Ectodermal cell (in vitro differentiated cells): ENCODE measurements around the gene AEBP2.
A peak's percentile ranks its signal among the peaks of the same experiment; 100 is the strongest.

Source experiments
- H3K27ac ChIP-seq: 2 replicates; pipeline ENCODE4 v1.7.0; 2013; ENCODE audit warnings: mild to moderate bottlenecking, low read depth, low read length; ENCODE audit not compliant: insufficient read depth, poor library complexity, severe bottlenecking
- H3K27me3 ChIP-seq: 2 replicates; pipeline ENCODE4 v1.7.0; 2013; ENCODE audit warnings: mild to moderate bottlenecking, low read length; ENCODE audit not compliant: insufficient read depth, control insufficient read depth, poor library complexity, severe bottlenecking
- H3K36me3 ChIP-seq: one replicate; pipeline ENCODE4 v1.7.0; 2013; ENCODE audit warnings: low read length; ENCODE audit not compliant: control insufficient read depth, insufficient read depth
- H3K4me1 ChIP-seq: one replicate; pipeline ENCODE4 v1.7.0; 2013; ENCODE audit warnings: low read length; ENCODE audit not compliant: control insufficient read depth, insufficient read depth
- H3K4me3 ChIP-seq: 2 replicates; pipeline ENCODE4 v1.7.0; 2013; ENCODE audit warnings: low read depth, low read length, control low read depth; ENCODE audit not compliant: insufficient read depth
- H3K9me3 ChIP-seq: 2 replicates; pipeline ENCODE4 v1.7.0; 2013; ENCODE audit warnings: mild to moderate bottlenecking, low read length, moderate library complexity; ENCODE audit not compliant: control insufficient read depth
- WGBS, 2 experiments: methylation state at CpG; one replicate each; pipeline ENCODE4 v1.1.7; 2013; ENCODE audit warnings: missing lambda C conversion rate in 2 of 2; 5-methylcytosine and 5-hydroxymethylcytosine counted together

Gene AEBP2

DNA sequence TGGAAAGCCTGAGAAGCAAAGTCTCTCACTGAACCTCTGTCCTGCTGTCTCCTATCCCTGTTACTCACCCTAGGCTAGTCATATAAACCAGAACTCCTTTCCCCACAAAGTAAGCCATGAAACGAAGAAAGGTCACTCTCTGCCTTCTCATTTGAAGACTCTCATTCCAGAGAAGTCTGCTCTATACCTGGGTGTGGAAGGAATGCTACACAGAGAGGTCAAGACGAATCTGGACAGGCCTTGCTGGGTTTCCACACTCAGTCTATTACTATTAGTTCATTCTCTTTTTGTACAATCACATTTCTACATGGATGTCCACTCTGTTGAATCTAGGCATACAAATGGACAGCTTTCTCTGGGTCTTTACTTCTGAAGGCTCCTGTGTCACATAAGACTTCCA, 2.4 kb upstream of the AEBP2 start:
- no peak overlapping the region for H3K4me3 ChIP-seq
- H3K27ac ChIP-seq: no peak overlapping the region
- H3K36me3 ChIP-seq: no peaks in the 10 kb centered on the region
- H3K4me1 ChIP-seq: peaks cover 1% of the 10 kb centered on the region
- H3K9me3 ChIP-seq: no peaks in the 10 kb centered on the region
- no peaks in the 10 kb centered on the region for H3K27me3 ChIP-seq
- WGBS, 2 experiments: 73 to 87% methylated on average over 1 of the region's 2 CpGs

DNA sequence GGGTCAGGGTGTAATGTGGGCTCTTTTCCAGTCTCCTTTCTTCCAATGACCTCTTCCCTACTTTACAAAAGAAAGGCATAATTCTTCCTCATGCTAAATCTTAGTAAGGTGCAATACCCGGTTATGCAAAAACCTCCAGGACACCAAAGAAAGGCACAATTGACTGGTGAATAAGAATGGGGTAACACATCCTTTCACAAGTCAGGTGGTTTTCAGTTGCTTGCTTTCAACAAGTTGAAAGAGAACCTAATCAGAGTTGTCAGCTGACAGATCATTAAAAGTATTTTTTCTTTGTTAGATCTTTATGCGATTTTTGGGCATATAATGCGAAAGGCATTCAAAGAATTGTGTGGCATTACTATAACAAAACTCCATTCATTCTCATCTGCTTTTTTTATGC, 1.3 kb upstream of the AEBP2 start:
- 22 to 30% methylated on average over 3 of the region's 3 CpGs for WGBS, 2 experiments
- H3K36me3 ChIP-seq: peaks cover 1% of the 10 kb centered on the region
- no peak overlapping the region for H3K27ac ChIP-seq
- no peaks in the 10 kb centered on the region for H3K9me3 ChIP-seq
- H3K27me3 ChIP-seq: no peaks in the 10 kb centered on the region
- peaks cover 3% of the 10 kb centered on the region for H3K4me1 ChIP-seq
- no peak overlapping the region for H3K4me3 ChIP-seq

DNA sequence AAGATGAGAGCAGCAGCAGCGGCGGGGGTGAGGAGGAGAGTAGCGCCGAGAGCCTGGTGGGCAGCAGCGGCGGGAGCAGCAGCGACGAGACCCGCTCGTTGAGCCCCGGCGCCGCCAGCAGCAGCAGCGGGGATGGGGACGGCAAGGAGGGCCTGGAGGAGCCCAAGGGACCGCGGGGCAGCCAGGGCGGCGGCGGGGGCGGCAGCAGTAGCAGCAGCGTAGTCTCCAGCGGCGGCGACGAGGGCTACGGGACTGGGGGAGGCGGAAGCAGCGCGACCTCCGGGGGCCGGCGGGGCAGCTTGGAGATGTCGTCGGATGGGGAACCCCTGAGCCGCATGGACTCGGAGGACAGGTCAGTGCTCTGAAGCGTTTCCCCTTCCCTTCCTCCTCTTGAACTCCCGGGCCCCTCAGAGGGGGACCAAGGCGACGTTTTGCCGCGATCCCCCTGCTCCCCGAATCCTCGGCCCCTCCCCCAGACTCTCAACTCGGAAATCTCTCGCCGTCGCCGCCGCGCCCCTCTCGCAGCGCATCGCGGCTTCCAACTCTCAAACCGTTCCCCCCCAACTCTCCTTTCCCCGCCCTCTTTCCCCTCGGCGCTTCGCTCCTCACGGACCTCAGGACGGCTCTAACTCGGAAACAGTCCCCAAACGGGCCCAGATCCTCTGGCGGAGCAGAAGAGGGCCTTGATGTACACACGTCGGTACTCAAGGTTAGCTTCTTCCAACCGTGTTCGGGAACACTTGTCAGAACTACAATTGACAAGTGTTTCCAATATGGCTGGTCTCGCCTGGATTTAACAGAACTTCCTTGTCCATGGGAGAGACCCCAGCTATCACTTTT, 947 bp downstream of the AEBP2 start:
- H3K4me3 ChIP-seq: peak overlapping the region; percentile 95
- WGBS, 2 experiments: 0% methylated on average over 71 of the region's 71 CpGs
- H3K27me3 ChIP-seq: no peaks in the 10 kb centered on the region
- H3K4me1 ChIP-seq: peaks cover 3% of the 10 kb centered on the region
- H3K36me3 ChIP-seq: peaks cover 8% of the 10 kb centered on the region
- H3K9me3 ChIP-seq: no peaks in the 10 kb centered on the region
- peak overlapping the region; percentile 63 for H3K27ac ChIP-seq

DNA sequence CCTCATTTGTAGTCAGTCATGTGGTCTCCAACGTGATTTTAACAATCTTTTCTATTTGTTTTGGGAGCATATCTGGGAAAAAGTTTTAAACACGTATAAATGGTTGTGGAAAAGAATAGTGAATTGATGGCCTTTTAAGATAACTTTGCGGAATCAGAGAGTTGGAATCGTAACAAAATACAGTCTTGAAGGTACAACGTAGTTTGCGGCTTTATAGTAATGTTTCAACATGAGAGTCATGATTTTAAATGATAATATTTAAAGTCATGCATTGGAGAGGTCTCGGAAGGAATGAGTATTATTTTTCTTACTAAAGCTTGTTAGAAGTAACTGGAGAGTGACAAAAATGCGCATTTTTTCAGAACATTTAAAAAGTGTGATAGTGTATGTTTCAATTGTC, 1.6 kb downstream of the AEBP2 start:
- Histone ChIP-seq H3K4me3 (peak overlapping the region; percentile 95), H3K27ac (no peak overlapping the region), H3K9me3 (no peaks in the 10 kb centered on the region), H3K4me1 (peaks cover 3% of the 10 kb centered on the region), H3K36me3 (peaks cover 8% of the 10 kb centered on the region), H3K27me3 (no peaks in the 10 kb centered on the region)
- WGBS, 2 experiments: 2 to 3% methylated on average over 8 of the region's 8 CpGs

DNA sequence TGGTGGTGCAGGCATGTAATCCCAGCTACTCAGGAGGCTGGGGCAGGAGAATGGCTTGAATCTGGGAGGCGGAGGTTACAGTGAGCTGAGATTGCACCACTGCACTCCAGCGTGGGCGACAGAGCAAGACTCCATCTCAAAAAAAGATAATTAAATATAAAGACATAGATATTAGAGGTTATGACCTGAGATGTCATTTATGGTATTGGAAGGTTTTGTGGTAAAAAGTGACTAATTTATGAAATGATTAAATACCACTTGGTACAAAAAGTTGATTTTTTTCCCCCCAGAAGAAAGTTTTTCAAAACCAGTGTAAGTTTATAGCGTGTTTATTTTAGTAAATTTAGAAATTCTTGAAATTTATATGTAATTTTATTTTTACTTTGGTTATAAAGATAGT, 4.3 kb downstream of the AEBP2 start:
- no peaks in the 10 kb centered on the region for H3K27me3 ChIP-seq
- H3K4me1 ChIP-seq: peaks cover 3% of the 10 kb centered on the region
- H3K4me3 ChIP-seq: no peak overlapping the region
- no peak overlapping the region for H3K27ac ChIP-seq
- H3K36me3 ChIP-seq: peaks cover 8% of the 10 kb centered on the region
- 93% methylated on average over 1 to 3 of the region's 4 CpGs for WGBS, 2 experiments
- H3K9me3 ChIP-seq: no peaks in the 10 kb centered on the region

DNA sequence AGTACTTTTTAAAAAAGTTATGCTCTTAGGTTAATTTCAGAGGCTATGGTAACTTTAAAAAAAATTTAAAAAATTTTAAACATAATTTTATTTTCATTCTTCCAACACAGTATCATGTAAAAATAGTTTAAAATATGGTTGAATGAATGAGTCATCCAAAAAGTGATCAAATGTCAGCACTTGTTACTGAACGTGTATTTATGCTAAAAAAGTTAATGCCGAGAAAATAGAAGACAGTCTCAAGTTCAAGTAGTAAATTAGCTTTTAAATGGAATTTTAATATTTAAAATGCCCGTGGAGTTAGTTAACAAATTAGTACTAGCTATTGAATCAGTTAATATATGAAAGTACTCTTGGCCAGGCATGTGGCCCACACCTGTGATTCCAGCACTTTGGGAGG, 4.8 kb downstream of the AEBP2 start:
- WGBS, 2 experiments: 88 to 93% methylated on average over 2 to 3 of the region's 3 CpGs
- Histone ChIP-seq H3K27ac (no peak overlapping the region), H3K4me3 (no peak overlapping the region), H3K36me3 (peaks cover 8% of the 10 kb centered on the region), H3K27me3 (no peaks in the 10 kb centered on the region), H3K9me3 (no peaks in the 10 kb centered on the region), H3K4me1 (peaks cover 3% of the 10 kb centered on the region)

DNA sequence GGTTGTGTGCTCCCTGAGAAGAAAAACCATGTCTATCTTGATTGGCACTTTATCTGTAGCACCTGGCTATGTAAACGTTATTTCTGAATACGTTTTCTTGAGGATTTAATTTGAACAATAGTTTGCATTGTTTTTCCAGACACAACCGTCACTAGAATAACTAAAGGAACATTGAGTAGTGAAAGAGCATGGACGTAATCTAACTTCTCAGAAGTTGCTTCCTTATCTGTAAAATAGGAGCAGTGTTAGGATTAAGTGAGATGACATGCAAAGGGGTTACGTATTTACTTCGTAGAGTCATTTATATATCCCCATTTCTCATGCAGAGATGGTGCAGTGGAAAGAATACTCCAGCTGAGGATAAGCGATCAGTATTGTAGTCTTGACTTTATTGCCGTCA, 8.1 kb downstream of the AEBP2 start:
- H3K4me1 ChIP-seq: peaks cover 4% of the 10 kb centered on the region
- H3K27ac ChIP-seq: no peak overlapping the region
- no peak overlapping the region for H3K4me3 ChIP-seq
- WGBS, 2 experiments: 88% methylated on average over 8 of the region's 8 CpGs
- peaks cover 8% of the 10 kb centered on the region for H3K36me3 ChIP-seq
- H3K9me3 ChIP-seq: no peaks in the 10 kb centered on the region
- no peaks in the 10 kb centered on the region for H3K27me3 ChIP-seq

DNA sequence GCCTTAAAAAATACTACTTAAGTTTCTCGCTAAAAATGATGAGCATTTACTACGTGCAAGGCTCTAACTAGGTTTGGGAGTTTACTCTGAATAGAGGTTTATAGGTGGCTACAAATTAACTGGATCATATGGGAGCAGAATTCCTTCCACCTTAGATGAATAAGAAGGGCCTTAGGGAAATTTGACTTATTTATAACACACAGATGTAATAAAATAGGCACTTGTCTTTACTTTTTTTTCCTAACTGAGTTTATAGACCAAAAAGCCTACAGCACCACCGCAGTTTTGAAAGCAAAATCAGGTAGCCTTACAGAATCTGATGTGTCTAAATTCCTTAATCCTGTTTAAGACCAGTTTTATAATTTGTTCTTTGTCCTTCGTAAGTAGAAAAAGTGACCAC, 10.5 kb downstream of the AEBP2 start:
- Histone ChIP-seq H3K9me3 (no peaks in the 10 kb centered on the region), H3K27ac (no peak overlapping the region), H3K27me3 (no peaks in the 10 kb centered on the region), H3K36me3 (no peaks in the 10 kb centered on the region), H3K4me3 (no peak overlapping the region), H3K4me1 (peaks cover 4% of the 10 kb centered on the region)
- 89 to 95% methylated on average over 4 of the region's 4 CpGs for WGBS, 2 experiments

DNA sequence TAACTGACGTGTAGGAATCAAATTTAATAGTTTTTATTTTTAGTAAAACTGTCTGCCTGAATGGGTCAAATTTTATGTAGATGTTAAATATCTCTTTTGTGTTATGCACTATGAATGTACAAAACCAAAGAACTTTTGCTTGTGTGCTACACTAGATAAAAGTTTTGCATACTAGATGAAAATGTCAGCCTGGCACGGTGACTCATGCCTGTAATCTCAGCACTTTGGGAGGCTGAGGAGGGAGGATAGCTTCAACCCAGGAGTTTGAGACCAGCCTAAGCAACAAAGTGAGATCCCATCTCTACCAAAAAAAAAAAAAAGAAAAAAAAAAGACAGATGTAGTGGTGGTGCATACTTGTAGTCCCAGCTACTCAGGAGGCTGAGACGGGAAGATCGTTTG, 11.1 kb downstream of the AEBP2 start:
- H3K4me1 ChIP-seq: peaks cover 4% of the 10 kb centered on the region
- no peaks in the 10 kb centered on the region for H3K36me3 ChIP-seq
- no peaks in the 10 kb centered on the region for H3K27me3 ChIP-seq
- no peaks in the 10 kb centered on the region for H3K9me3 ChIP-seq
- H3K27ac ChIP-seq: no peak overlapping the region
- 93 to 94% methylated on average over 3 to 4 of the region's 4 CpGs for WGBS, 2 experiments
- H3K4me3 ChIP-seq: no peak overlapping the region

DNA sequence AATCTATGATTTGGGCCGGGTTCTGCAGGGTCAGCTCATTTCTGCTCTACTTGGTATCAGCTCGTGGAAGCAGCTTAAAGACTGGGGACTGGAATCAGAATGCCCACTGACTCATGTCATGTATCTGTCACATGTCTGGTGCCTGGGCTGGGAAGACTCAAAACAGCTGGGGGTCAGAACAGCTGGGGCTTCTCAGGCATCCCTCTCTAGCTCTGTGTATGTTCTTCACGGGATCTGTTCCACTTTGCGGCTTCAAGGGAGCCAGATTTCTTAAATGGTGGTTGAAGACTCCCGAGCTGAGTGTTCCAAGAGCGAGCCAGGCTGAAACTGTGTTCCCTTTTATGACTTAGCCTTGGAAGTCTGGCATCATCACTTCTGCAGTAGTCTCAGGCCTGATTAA, 11.9 kb downstream of the AEBP2 start:
- Histone ChIP-seq H3K27me3 (no peaks in the 10 kb centered on the region), H3K27ac (no peak overlapping the region), H3K4me3 (no peak overlapping the region), H3K4me1 (peaks cover 4% of the 10 kb centered on the region), H3K9me3 (no peaks in the 10 kb centered on the region), H3K36me3 (no peaks in the 10 kb centered on the region)
- 68 to 70% methylated on average over 6 of the region's 6 CpGs for WGBS, 2 experiments
